ENCODE results near the gene TROAP.
A peak's percentile ranks its signal among the peaks of the same experiment; 100 is the strongest.
"Not testable (repeated sequence)": the region's sequence is repeated elsewhere in the genome, so short reads cannot be mapped to it uniquely, and the experiment has no call there.

TROAP gene

DNA sequence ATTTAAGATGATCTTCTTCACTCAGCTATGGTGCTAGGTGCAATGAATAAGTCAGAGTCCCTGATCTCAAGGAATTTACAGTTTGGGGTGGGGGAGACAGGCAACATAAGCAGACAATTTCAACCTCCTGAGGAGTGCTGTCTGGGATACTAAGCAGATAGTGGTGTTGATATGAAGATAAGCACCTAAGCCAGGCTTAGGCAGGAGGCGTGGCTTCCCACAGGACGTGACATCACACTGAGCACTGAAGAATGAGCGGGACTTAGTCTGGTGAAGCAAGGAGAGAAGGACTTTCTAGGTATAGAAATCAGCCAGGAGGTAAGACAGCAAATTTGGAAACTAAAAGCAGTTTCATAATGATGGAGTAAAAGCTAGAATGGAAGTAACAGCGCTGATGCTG is 21.3 kb upstream of the TROAP start:
- TF ChIP-seq GATA1 (IDR thresholded peaks at IDR 0.05; ENCODE audit: low read depth, low read length) (no peak), POLR2A (IDR thresholded peaks at IDR 0.05; ENCODE audit: low read length) (no peak)
- DNase-seq = peak in 1 of 2 experiments; percentile 10

GRCh38 chr12:49304161-49304560 is 18.9 kb upstream of the TROAP start:
- DNase-seq = no peak
- TF ChIP-seq POLR2A (IDR thresholded peaks at IDR 0.05; ENCODE audit: low read length) (no peak), GATA1 (IDR thresholded peaks at IDR 0.05; ENCODE audit: low read depth, low read length) (no peak)

DNA sequence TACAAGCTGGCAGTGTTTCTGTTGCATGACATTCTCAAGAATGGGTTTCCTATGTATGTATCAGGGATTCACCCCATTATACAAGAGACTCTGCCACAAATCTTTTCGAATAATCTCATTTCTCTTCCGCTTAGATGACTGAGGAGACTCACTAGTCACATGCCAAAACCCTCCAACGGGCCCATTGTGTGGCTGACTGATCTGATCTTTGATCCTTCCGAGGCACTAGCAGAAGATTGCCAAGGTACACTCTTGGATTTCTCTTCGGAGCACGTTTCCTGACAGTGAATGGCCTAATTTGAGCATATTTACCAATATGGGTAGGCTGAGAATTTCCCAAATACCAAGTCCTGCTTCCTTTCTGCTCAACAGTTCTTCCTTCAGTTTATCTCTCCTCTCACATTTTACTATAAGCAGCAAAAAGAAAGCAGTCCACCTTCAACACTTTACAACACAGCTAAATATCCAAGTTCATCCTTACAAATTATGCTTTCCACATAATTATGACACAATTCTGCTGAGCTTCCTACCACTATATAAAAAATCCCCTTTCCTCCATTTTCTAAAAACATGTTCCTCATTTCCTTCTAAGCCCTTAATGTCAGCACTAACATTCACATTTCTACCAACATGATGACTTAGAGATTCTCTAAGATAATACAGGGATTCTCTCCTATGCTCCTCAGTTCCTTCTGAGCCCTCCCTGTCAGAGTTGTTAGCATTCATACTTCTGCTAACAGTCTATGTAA is 17.1 kb upstream of the TROAP start:
- no peak for TF ChIP-seq POLR2A (IDR thresholded peaks at IDR 0.05; ENCODE audit: low read length)
- no peak for TF ChIP-seq GATA1 (IDR thresholded peaks at IDR 0.05; ENCODE audit: low read depth, low read length)
- no peak for DNase-seq

DNA sequence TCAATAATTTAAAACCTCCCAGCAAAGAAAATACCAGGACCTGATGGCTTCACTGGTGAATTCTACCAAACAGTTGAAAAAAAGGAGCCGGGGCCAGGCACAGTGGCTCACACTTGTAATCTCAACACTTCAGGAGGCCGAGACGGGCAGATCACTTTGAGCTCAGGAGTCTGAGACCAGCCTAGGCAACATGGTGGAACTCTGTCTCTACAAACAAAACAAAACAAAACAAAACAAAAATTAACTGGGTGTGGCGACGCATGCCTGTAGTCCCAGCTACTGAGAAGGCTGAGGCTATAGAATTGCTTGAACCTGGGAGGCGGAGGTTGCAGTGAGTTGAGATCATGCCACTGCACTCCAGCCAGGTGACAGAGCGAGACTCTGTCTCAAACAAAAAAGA is 13.7 kb upstream of the TROAP start:
- no peak for DNase-seq
- no peak for TF ChIP-seq GATA1 (IDR thresholded peaks at IDR 0.05; ENCODE audit: low read depth, low read length)

DNA sequence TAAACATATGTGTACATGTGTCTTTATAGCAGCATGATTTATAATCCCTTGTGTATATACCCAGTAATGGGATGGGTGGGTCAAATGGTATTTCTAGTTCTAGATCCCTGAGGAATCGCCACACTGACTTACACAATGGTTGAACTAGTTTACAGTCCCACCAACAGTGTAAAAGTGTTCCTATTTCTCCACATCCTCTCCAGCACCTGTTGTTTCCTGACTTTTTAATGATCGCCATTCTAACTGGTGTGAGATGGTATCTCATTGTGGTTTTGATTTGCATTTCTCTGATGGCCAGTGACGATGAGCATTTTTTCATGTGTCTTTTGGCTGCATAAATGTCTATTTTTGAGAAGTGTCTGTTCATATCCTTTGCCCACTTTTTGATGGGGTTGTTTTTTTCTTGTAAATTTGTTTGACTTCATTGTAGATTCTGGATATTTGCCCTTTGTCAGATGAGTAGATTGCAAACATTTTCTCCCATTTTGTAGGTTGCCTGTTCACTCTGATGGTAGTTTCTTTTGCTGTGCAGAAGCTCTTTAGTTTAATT is 12.5 kb upstream of the TROAP start:
- not testable (repeated sequence) for DNase-seq

DNA sequence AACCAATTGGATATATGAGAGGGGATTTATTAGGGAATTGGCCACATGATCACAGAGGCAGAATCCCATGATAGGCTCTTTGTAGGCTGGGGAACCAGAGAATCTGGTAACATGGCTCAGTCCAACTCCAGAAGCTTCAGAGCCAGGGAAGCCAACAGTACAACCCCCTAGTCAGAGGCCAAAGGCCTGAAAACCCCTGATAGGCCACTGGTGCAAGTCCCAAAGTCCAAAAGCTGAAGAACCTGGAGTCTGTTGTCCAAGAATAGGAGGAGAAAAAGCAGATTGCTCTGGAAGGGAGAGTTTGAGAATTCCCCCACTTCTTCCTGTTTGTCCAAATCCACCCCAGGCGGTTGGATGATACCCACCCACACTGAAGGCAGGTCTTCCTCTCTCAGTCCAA is 8.2 kb upstream of the TROAP start:
- no peak for DNase-seq
- TF ChIP-seq POLR2A (IDR thresholded peaks at IDR 0.05; ENCODE audit: low read length) (no peak), GATA1 (IDR thresholded peaks at IDR 0.05; ENCODE audit: low read depth, low read length) (no peak)

DNA sequence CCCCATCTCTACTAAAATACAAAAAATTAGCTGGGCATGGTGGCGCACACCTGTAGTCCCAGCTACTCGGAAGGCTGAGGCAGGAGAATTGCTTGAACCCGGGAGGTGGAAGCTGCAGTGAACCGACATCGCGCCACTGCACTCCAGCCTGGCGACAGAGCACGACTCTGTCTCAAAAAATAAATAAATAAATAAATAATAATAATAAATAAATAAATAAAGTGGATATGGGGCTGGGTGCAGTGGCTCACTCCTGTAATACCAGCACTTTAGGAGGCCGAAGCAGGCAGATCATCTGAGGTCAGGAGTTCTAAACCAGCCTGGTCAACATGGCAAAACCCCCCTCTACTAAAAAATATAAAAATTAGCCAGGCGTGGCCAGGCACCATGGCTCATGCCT is 5.9 kb upstream of the TROAP start:
- DNase-seq = not testable (repeated sequence)

GRCh38 chr12:49320411-49321103 is 2.5 kb upstream of the TROAP start:
- DNase-seq = not testable (repeated sequence)

GRCh38 chr12:49322367-49322707 is 718 bp upstream of the TROAP start:
- no peak for TF ChIP-seq GATA1 (IDR thresholded peaks at IDR 0.05; ENCODE audit: low read depth, low read length)
- TF ChIP-seq POLR2A (IDR thresholded peaks at IDR 0.05; ENCODE audit: low read length) = no peak
- no peak for DNase-seq

DNA sequence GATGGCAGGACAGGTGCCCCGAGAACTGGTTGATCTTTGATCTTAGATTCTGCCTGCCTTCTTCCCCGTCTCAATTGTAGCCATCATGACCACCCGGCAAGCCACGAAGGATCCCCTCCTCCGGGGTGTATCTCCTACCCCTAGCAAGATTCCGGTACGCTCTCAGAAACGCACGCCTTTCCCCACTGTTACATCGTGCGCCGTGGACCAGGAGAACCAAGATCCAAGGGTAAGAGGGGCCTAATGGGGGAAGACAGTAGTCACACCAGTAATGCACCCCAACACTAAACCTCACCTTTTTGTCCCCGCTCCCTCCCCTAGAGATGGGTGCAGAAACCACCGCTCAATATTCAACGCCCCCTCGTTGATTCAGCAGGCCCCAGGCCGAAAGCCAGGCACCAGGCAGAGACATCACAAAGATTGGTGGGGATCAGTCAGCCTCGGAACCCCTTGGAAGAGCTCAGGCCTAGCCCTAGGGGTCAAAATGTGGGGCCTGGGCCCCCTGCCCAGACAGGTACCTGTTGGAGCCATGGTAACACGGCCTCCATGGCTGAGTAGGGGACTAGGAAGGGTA is 556 bp downstream of the TROAP start:
- TF ChIP-seq POLR2A (IDR thresholded peaks at IDR 0.05; ENCODE audit: low read length) (no peak), GATA1 (IDR thresholded peaks at IDR 0.05; ENCODE audit: low read depth, low read length) (no peak)
- no peak for DNase-seq

DNA sequence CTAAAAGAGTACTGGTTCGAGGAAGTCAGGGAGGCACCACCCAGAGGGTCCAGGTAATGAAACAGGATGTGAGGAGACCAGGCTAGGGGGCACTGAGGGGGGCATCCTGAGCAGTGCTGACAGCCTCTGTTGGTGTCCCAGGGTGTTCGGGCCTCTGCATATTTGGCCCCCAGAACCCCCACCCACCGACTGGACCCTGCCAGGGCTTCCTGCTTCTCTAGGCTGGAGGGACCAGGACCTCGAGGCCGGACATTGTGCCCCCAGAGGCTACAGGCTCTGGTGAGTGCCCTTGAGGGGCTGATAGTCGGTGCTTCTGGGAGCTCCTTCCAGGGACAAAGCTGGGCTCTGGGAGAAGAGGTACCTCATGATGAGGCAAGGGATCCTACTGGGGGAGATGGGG is 2.6 kb downstream of the TROAP start:
- DNase-seq = no peak
- TF ChIP-seq GATA1 (IDR thresholded peaks at IDR 0.05; ENCODE audit: low read depth, low read length) (no peak), POLR2A (IDR thresholded peaks at IDR 0.05; ENCODE audit: low read length) (peak; percentile 10)

GRCh38 chr12:49327368-49327767 is 4.3 kb downstream of the TROAP start:
- TF ChIP-seq POLR2A (IDR thresholded peaks at IDR 0.05; ENCODE audit: low read length) (no peak), GATA1 (IDR thresholded peaks at IDR 0.05; ENCODE audit: low read depth, low read length) (no peak)
- DNase-seq = no peak

GRCh38 chr12:49327887-49328286 is 4.8 kb downstream of the TROAP start:
- no peak for DNase-seq

DNA sequence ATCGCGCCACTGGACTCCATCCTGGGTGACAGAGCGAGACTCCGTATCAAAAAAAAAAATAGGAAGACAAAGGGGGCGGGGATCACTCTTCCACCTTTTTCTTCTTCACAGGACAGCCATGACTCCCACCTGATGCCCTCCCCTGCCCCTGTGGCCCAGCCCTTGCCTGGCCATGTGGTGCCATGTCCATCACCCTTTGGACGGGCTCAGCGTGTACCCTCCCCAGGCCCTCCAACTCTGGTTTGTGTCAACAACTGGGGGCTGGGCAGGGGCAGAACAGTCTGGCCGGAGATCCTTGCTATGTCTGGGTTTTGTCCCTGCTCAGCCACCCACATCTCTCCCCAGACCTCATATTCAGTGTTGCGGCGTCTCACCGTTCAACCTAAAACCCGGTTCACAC is 5.8 kb downstream of the TROAP start:
- DNase-seq = no peak
- TF ChIP-seq POLR2A (IDR thresholded peaks at IDR 0.05; ENCODE audit: low read length) = no peak
- TF ChIP-seq GATA1 (IDR thresholded peaks at IDR 0.05; ENCODE audit: low read depth, low read length) = no peak

More at GRCh38 chr12:49327887-49328286, 4.8 kb downstream of the TROAP start:
- no peak for TF ChIP-seq POLR2A (IDR thresholded peaks at IDR 0.05; ENCODE audit: low read length)
- no peak for TF ChIP-seq GATA1 (IDR thresholded peaks at IDR 0.05; ENCODE audit: low read depth, low read length)

- TF ChIP-seq POLR2A (IDR thresholded peaks at IDR 0.05; ENCODE audit: low read length) (no peak), GATA1 (IDR thresholded peaks at IDR 0.05; ENCODE audit: low read depth, low read length) (no peak)
- DNase-seq = no peak
These were observed 7.1 kb downstream of the TROAP start for GRCh38 chr12:49330032-49330619.

Data from erythroblast (primary cell).